Cardiac fibroblast (primary cell): Measurements from ENCODE around the gene DTWD2.
"Not testable (repeated sequence)": the region's sequence is repeated elsewhere in the genome, so short reads cannot be mapped to it uniquely, and the experiment has no call there.

Source experiments
- DNase-seq, 2 donors: peaks; one replicate each; pipeline versions ENCODE4 v3.0.0 to v3.0.0-alpha.2; 2010; ENCODE audit warnings: low read depth in 2 of 2
- H3K4me3 ChIP-seq, 2 donors: replicated peaks in 1 of 2; 1 replicate in 1 of 2; 2 replicates in 1 of 2; pipeline ENCODE4 v1.5.1; 2011; ENCODE audit warnings: low read depth in 2 of 2, low read length in 2 of 2, mild to moderate bottlenecking in 2 of 2, moderate library complexity in 1 of 2
- TF ChIP-seq, protein P1 (sequence below): IDR thresholded peaks from one replicate; pipeline ENCODE4 v1.5.1; 2011; ENCODE audit warnings: low read depth, mild to moderate bottlenecking, low read length, inconsistent platforms

The DTWD2 gene

GRCh38 chr5:119019501-119019900, 31.2 kb upstream of the DTWD2 start:
- no peak for DNase-seq
- TF ChIP-seq, protein P1, sequence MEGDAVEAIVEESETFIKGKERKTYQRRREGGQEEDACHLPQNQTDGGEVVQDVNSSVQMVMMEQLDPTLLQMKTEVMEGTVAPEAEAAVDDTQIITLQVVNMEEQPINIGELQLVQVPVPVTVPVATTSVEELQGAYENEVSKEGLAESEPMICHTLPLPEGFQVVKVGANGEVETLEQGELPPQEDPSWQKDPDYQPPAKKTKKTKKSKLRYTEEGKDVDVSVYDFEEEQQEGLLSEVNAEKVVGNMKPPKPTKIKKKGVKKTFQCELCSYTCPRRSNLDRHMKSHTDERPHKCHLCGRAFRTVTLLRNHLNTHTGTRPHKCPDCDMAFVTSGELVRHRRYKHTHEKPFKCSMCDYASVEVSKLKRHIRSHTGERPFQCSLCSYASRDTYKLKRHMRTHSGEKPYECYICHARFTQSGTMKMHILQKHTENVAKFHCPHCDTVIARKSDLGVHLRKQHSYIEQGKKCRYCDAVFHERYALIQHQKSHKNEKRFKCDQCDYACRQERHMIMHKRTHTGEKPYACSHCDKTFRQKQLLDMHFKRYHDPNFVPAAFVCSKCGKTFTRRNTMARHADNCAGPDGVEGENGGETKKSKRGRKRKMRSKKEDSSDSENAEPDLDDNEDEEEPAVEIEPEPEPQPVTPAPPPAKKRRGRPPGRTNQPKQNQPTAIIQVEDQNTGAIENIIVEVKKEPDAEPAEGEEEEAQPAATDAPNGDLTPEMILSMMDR = no peak
- no peak overlapping the region for H3K4me3 ChIP-seq

GRCh38 chr5:119017994-119018393, 29.6 kb upstream of the DTWD2 start:
- H3K4me3 ChIP-seq = no peak overlapping the region
- peak in 1 of 2 donors; percentile 11 for DNase-seq
- TF ChIP-seq, protein P1 = no peak

- H3K4me3 ChIP-seq = no peak overlapping the region
- no peak for DNase-seq
- TF ChIP-seq, protein P1 = no peak
Observed at GRCh38 chr5:119016125-119016774, 27.9 kb upstream of the DTWD2 start.

DNA sequence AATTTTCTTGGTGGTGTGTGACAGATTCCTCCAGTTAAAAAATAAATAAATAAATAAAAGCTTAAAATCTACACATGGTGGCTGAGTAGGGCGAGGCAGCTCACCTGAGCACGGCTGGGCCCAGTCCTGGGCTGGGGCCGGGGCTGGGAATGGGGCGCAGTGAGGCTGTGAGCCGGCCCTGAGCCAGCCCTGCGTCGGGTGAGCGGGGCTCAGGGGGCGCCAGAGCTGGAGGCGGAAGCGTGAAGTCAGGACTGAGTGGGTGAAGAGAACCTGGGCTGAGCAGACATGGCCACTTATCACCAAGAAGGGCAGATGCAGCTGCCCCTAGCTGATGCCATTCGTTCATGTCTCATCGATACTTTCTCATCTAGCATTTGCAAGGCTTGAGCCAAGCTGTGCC, 22.8 kb upstream of the DTWD2 start:
- no peak overlapping the region for H3K4me3 ChIP-seq
- TF ChIP-seq, protein P1 = no peak
- DNase-seq = no peak

- no peak overlapping the region for H3K4me3 ChIP-seq
- DNase-seq = no peak
- TF ChIP-seq, protein P1 = no peak
Observed at GRCh38 chr5:119010206-119010605, 21.9 kb upstream of the DTWD2 start.

- H3K4me3 ChIP-seq = no peak overlapping the region
- DNase-seq = no peak
- TF ChIP-seq, protein P1 = no peak
Observed at GRCh38 chr5:119009131-119009530, 20.8 kb upstream of the DTWD2 start.

DNA sequence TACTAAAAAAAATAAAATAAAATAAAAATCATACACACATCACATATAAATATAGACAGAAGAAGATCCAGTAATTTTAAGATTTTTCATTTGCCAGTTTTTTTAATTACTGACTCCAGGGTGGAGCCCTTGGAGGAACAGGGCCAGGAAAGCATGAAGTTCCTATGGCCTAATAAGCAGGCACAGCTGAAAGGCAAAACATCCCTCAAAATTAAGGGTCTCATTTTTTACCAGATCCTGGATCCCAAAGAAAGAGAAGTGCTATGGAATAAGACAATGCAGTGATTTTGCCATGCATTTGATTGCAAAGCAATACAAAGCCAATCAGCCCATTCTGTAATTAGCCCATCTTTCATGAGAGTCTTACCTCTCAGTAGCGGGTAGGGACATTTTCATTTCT, 11.3 kb upstream of the DTWD2 start:
- TF ChIP-seq, protein P1 = no peak
- DNase-seq = no peak
- H3K4me3 ChIP-seq = no peak overlapping the region

DNA sequence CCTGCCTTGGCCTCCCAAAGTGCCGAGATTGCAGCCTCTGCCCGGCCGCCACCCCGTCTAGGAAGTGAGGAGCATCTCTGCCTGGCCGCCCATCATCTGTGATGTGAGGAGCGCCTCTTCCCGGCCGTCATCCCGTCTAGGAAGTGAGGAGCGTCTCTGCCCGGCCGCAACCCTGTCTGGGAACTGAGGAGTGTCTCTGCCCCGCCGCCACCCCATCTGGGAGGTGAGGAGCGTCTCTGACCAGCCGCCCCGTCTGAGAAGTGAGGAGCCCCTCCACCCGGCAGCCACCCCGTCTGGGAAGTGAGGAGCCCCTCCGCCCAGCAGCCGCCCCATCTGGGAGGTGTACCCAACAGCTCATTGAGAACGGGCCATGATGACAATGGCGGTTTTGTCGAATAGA, 10.5 kb upstream of the DTWD2 start:
- not testable (repeated sequence) for H3K4me3 ChIP-seq, DNase-seq
